Raji (cell line): ENCODE results near the gene ANKLE1.

Experiments
- POLR2A ChIP-seq: IDR thresholded peaks from 2 replicates; pipeline ENCODE4 v1.6.1; 2011; ENCODE audit warnings: low read depth, low read length, control low read depth; ENCODE audit not compliant: insufficient read depth

Gene ANKLE1

GRCh38 chr19:17292301-17293074 is 10.8 kb downstream of the ANKLE1 start:
- TF ChIP-seq POLR2A: peak; percentile 93

GRCh38 chr19:17293605-17294004 is 11.9 kb downstream of the ANKLE1 start:
- no peak for TF ChIP-seq POLR2A

GRCh38 chr19:17294051-17294891 is 12.6 kb downstream of the ANKLE1 start:
- TF ChIP-seq POLR2A: no peak

- no peak for TF ChIP-seq POLR2A
These were observed 14.6 kb downstream of the ANKLE1 start for GRCh38 chr19:17296273-17296672.

GRCh38 chr19:17296976-17297375 is 15.3 kb downstream of the ANKLE1 start:
- TF ChIP-seq POLR2A: no peak

- TF ChIP-seq POLR2A: no peak
These were observed 19.4 kb downstream of the ANKLE1 start for GRCh38 chr19:17300992-17301619.

- no peak for TF ChIP-seq POLR2A
These were observed 20.9 kb downstream of the ANKLE1 start for GRCh38 chr19:17302391-17303166.

GRCh38 chr19:17303167-17303939 is 21.7 kb downstream of the ANKLE1 start, which contains the start of gene ABHD8:
Gene ABHD8, minus strand, starts transcription at chr19:17303425. Its CDS starts 1,809 bp downstream, at chr19:17301616.
- peak; percentile 31; the same call in 1 of the 2 replicates for TF ChIP-seq POLR2A

GRCh38 chr19:17303940-17304267 is 22.2 kb downstream of the ANKLE1 start:
- no peak for TF ChIP-seq POLR2A

- no peak for TF ChIP-seq POLR2A
These were observed 22.9 kb downstream of the ANKLE1 start for GRCh38 chr19:17304386-17305215.

- TF ChIP-seq POLR2A: no peak
These were observed 23.5 kb downstream of the ANKLE1 start for GRCh38 chr19:17305216-17305516.

- TF ChIP-seq POLR2A: peak; percentile 82
These were observed 24.0 kb downstream of the ANKLE1 start, which contains the start of gene MRPL34 for GRCh38 chr19:17305517-17306284. Gene MRPL34, plus strand, starts transcription at chr19:17305872. Its CDS starts 21 bp downstream, at chr19:17305893.

GRCh38 chr19:17306285-17306714 is 24.6 kb downstream of the ANKLE1 start:
- no peak for TF ChIP-seq POLR2A
